GM12873 (cell line): ENCODE data around the gene NIPAL4.

Experiments
- CTCF ChIP-seq: IDR thresholded peaks from 2 replicates; pipeline ENCODE4 v1.5.1; 2012; ENCODE audit warnings: low read depth, mild to moderate bottlenecking, moderate library complexity, low read length, control low read depth; ENCODE audit not compliant: insufficient read depth; ENCODE audit errors: missing control alignments

The NIPAL4 gene

DNA sequence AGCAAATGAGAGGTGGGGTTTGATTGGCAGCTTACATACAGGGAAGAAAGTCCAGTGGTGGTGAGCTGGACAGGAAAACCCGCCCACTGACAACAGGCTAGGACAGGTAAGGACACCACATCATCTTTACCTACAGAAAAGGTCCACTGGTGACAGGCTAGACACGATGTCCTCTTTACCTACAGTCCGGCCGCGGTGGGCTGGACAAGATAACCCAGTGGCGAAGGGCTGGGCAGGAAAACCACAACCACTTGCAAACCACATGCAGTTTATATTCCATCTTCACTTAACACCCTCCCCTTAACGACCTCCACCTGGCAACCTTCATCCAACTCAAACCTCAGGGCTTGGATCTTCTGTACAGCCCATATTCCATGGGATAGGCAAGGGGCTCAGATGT, 5.0 kb upstream of the NIPAL4 start:
- TF ChIP-seq CTCF: no peak

GRCh38 chr5:157456301-157456700, 3.7 kb upstream of the NIPAL4 start:
- TF ChIP-seq CTCF: no peak

- no peak for TF ChIP-seq CTCF
Observed at GRCh38 chr5:157457391-157457790, 2.6 kb upstream of the NIPAL4 start.

DNA sequence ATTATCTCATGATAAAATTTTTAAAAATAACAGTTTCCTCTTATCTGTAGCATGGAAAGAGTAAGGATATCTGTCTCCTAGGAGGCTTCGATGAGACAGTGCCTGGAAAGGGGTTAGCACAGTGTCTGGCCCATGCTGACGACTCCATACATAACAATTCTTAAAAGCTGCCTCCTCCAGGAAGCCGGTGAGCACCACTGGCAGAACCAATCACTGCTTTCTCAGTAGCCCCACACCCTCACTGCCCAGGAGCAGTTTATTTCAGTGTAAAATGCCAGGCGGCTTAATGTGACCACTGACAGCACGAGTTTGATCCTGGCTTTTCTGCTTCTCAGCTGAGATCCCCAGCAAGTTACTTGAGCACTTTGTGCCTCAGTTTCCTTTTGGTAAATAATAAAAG, 1.2 kb upstream of the NIPAL4 start:
- TF ChIP-seq CTCF: no peak

DNA sequence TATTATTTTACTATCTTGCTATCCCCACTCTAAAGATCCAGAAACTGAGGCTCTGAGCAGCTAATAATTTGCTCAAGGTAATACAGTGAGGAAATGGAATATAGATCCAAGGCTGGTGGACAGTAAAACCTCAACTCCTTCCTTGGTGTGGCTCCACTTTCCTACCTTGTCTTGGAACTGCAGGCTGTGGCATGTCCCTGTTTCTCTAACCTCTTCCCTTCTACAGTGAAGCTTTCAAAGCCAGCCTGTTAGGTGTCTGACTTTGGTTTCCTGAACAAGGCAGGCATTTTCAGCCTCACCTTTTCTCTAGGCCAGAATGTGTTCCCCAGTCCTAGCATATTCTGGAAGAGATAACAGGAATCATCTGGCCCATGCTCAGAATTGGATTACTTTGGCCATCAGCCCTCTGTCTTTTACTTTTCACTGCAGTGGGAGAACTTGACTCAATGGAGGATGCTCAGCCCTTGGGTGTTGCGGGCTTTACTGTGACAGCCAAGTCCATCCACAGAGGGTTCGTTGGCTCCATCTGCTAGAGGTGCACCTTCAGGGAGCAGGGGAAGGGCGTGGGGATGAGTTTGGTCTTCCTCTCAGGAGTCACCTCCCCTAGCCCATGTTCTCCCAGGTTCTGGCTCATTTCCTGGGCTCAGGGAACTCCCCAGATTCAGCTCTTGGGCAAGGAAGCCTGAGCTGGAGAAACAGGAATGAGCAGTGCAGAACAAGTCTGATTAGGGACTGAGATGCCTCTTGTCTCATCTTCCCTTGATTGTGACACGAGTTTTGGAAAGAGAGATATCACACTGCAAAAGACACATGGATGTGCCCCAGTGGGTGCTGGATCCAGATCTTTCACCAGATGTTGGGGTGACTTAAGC, 1.1 kb downstream of the NIPAL4 start:
- no peak for TF ChIP-seq CTCF

GRCh38 chr5:157463081-157463480, 3.1 kb downstream of the NIPAL4 start:
- TF ChIP-seq CTCF: no peak

- TF ChIP-seq CTCF: no peak
Observed at GRCh38 chr5:157463621-157464518, 3.9 kb downstream of the NIPAL4 start.
